HCT116 (cell line): Measurements from ENCODE around the gene VPS26B. TPM values are rescaled to one million over a fixed set of nuclear protein-coding genes. Genes with fewer than 3 reads are reported as not detected.

Source experiments
- ATAC-seq: fragments of 200-7000 bp; cut with Tn5 transposase; 2 replicates; pipeline ENCODE4 v1.9.1; 2020; ENCODE audit warnings: mild to moderate bottlenecking, moderate library complexity
- BruUV-seq: library from RNA; stranded (reverse); fragments of 400-500 nt; replicated peaks from 2 replicates; lab custom pipeline; 2021; lab: Mats Ljungman, UMichigan
- CTCF ChIA-PET: fragments of 300-600 bp; sonication (Branson Sonifier 250); formaldehyde crosslinking; loops from one replicate; lab custom pipeline; 2021; ENCODE audit warnings: antibody characterized with exemption; lab: Charles Lee
- POLR2A ChIA-PET: fragments of 300-600, 350-600 bp; sonication (Branson Sonifier 250); formaldehyde crosslinking; loops from one replicate; lab custom pipeline; 2021; ENCODE audit warnings: antibody characterized with exemption; lab: Charles Lee
- RAD21 ChIA-PET, 2 experiments: fragments of 300-600 bp; sonication (Branson Sonifier 250); formaldehyde crosslinking; loops; one replicate each; lab custom pipeline; 2023; ENCODE audit warnings: low total read pairs in 2 of 2; ENCODE audit not compliant: uncharacterized antibody in 2 of 2, unreplicated experiment in 2 of 2, low non-redundant PET in 1 of 2; lab: Charles Lee
- DNase-seq: peaks from one replicate; pipeline ENCODE4 v3.0.0-alpha.2; 2010; ENCODE audit warnings: low read depth, low spot score
- H2AFZ ChIP-seq: fragments of 200-600 bp; shearing (Covaris generic), sonication (generic); 2 replicates; pipeline ENCODE4 v1.6.1; 2017; ENCODE audit warnings: low read depth, mixed run types, mixed read lengths, antibody characterized with exemption, low read length; ENCODE audit not compliant: poor library complexity, severe bottlenecking
- H3K27ac ChIP-seq: 2 replicates; pipeline ENCODE4 v1.5.1; 2012; ENCODE audit warnings: low read depth, low read length
- H3K27me3 ChIP-seq: fragments of 200-600 bp; sonication (generic); 2 replicates; pipeline ENCODE4 v1.6.1; 2016; ENCODE audit warnings: mixed run types, low read length, mixed read lengths; ENCODE audit not compliant: insufficient read depth
- H3K36me3 ChIP-seq, 2 experiments: fragments of 200-500 bp in 1 of 2; fragments of 200-600 bp in 1 of 2; sonication (Bioruptor generic) in 1 of 2; sonication (generic) in 1 of 2; 2 replicates each; pipeline versions ENCODE4 v1.5.1 to v1.6.1; 2014 to 2016; ENCODE audit warnings: low read length in 2 of 2, inconsistent platforms in 1 of 2, mixed read lengths in 1 of 2, mixed run types in 1 of 2; ENCODE audit not compliant: insufficient read depth in 2 of 2, control insufficient read depth in 1 of 2
- H3K4me1 ChIP-seq, 2 experiments: fragments of 200-600 bp in 1 of 2; sonication (generic) in 1 of 2; 2 replicates each; pipeline versions ENCODE4 v1.5.1 to v1.6.1; 2012 to 2017; ENCODE audit warnings: low read length in 2 of 2, inconsistent platforms in 1 of 2, mild to moderate bottlenecking in 1 of 2, mixed read lengths in 1 of 2, mixed run types in 1 of 2, moderate library complexity in 1 of 2; ENCODE audit not compliant: insufficient read depth in 2 of 2, control insufficient read depth in 1 of 2
- H3K4me2 ChIP-seq: fragments of 200-600 bp; sonication (generic); 2 replicates; pipeline ENCODE4 v1.6.1; 2017; ENCODE audit warnings: mixed run types, low read length, mixed read lengths
- H3K4me3 ChIP-seq, 2 experiments: fragments of 200-600 bp in 1 of 2; sonication (generic) in 1 of 2; replicated peaks in 1 of 2; 2 replicates each; pipeline ENCODE4 v1.5.1; 2011 to 2016; ENCODE audit warnings: low read length in 2 of 2, control low read depth in 1 of 2, low read depth in 1 of 2, mild to moderate bottlenecking in 1 of 2, mixed read lengths in 1 of 2, mixed run types in 1 of 2
- H3K79me2 ChIP-seq: fragments of 200-600 bp; sonication (generic); 2 replicates; pipeline ENCODE4 v1.6.1; 2017; ENCODE audit warnings: mild to moderate bottlenecking, mixed run types, low read length, moderate library complexity, mixed read lengths; ENCODE audit not compliant: insufficient read depth
- H3K9ac ChIP-seq: fragments of 200-600 bp; sonication (generic); 2 replicates; pipeline ENCODE4 v1.6.1; 2016; ENCODE audit warnings: low read length, mixed read lengths
- H3K9me2 ChIP-seq: fragments of 200-600 bp; sonication (generic), shearing (Covaris generic); 2 replicates; pipeline ENCODE4 v1.6.1; 2017; ENCODE audit warnings: mixed run types, mild to moderate bottlenecking, moderate library complexity; ENCODE audit not compliant: insufficient read depth
- H3K9me3 ChIP-seq, 2 experiments: fragments of 200-500 bp in 1 of 2; fragments of 200-600 bp in 1 of 2; sonication (Bioruptor generic) in 1 of 2; sonication (generic) in 1 of 2; 2 replicates each; pipeline ENCODE4 v1.6.1; 2014 to 2017; ENCODE audit warnings: low read length in 2 of 2, mixed read lengths in 2 of 2, inconsistent platforms in 1 of 2, low read depth in 1 of 2, mild to moderate bottlenecking in 1 of 2, mixed run types in 1 of 2, moderate library complexity in 1 of 2; ENCODE audit not compliant: control insufficient read depth in 1 of 2, insufficient read depth in 1 of 2
- H4K20me1 ChIP-seq: fragments of 200-600 bp; sonication (generic), shearing (Covaris generic); 2 replicates; pipeline ENCODE4 v1.6.1; 2017; ENCODE audit warnings: mixed run types, mild to moderate bottlenecking, moderate library complexity; ENCODE audit not compliant: insufficient read depth
- CBX3 ChIP-seq: IDR thresholded peaks from 2 replicates; pipeline ENCODE4 v1.6.1; 2012; ENCODE audit warnings: low read depth
- CEBPB ChIP-seq: IDR thresholded peaks from 2 replicates; pipeline ENCODE4 v1.6.1; 2012; ENCODE audit warnings: low read depth
- EGR1 ChIP-seq: IDR thresholded peaks from 2 replicates; pipeline ENCODE4 v1.6.1; 2012; ENCODE audit warnings: low read depth
- ELF1 ChIP-seq: IDR thresholded peaks from 2 replicates; pipeline ENCODE4 v1.6.1; 2012; ENCODE audit warnings: low read depth, borderline replicate concordance
- EZH2 ChIP-seq: fragments of 200-600 bp; sonication (generic); IDR thresholded peaks from 2 replicates; pipeline ENCODE4 v1.6.1; 2017; ENCODE audit warnings: antibody characterized with exemption, mixed run types
- EZH2phosphoT487 ChIP-seq: fragments of 200-600 bp; IDR thresholded peaks from 2 replicates; pipeline ENCODE4 v1.6.1; 2018; ENCODE audit warnings: antibody characterized with exemption, borderline replicate concordance
- FOSL1 ChIP-seq: IDR thresholded peaks from 2 replicates; pipeline ENCODE4 v1.6.1; 2012; ENCODE audit warnings: low read depth
- JUND ChIP-seq: IDR thresholded peaks from 2 replicates; pipeline ENCODE4 v1.6.1; 2012
- MAX ChIP-seq: IDR thresholded peaks from 2 replicates; pipeline ENCODE4 v1.6.1; 2012
- POLR2A ChIP-seq: IDR thresholded peaks from 2 replicates; pipeline ENCODE4 v1.7.0; 2011; ENCODE audit warnings: borderline replicate concordance; ENCODE audit not compliant: insufficient read depth, insufficient read length; ENCODE audit errors: extremely low read depth
- POLR2AphosphoS5 ChIP-seq: IDR thresholded peaks from 2 replicates; pipeline ENCODE4 v1.6.1; 2011; ENCODE audit warnings: mild to moderate bottlenecking, low read depth, low read length, moderate library complexity
- RAD21 ChIP-seq: IDR thresholded peaks from 2 replicates; pipeline ENCODE4 v1.6.1; 2012; ENCODE audit warnings: low read depth, mild to moderate bottlenecking
- SIN3A ChIP-seq: IDR thresholded peaks from 2 replicates; pipeline ENCODE4 v1.6.1; 2012; ENCODE audit warnings: low read depth
- SP1 ChIP-seq: IDR thresholded peaks from 2 replicates; pipeline ENCODE4 v1.6.1; 2012; ENCODE audit warnings: low read depth
- SRF ChIP-seq: IDR thresholded peaks from 2 replicates; pipeline ENCODE4 v1.6.1; 2012; ENCODE audit warnings: low read depth
- TCF7L2 ChIP-seq: IDR thresholded peaks from 2 replicates; pipeline ENCODE4 v1.7.0; 2011; ENCODE audit warnings: borderline replicate concordance, inconsistent platforms; ENCODE audit not compliant: insufficient read depth, insufficient read length; ENCODE audit errors: extremely low read depth
- YY1 ChIP-seq: IDR thresholded peaks from 2 replicates; pipeline ENCODE4 v1.6.1; 2011; ENCODE audit warnings: low read length, low read depth, moderate library complexity, mild to moderate bottlenecking; ENCODE audit not compliant: insufficient replicate concordance; ENCODE audit errors: extremely low read depth
- ZBTB33 ChIP-seq: IDR thresholded peaks from 2 replicates; pipeline ENCODE4 v1.6.1; 2011; ENCODE audit warnings: mild to moderate bottlenecking, low read length, moderate library complexity; ENCODE audit not compliant: insufficient replicate concordance; ENCODE audit errors: extremely low read depth
- ZFX ChIP-seq: fragments of 450-650 bp; IDR thresholded peaks from 2 replicates; pipeline ENCODE4 v1.6.1; 2017
- intact Hi-C: fragments of 100-400 bp; cut with micrococcal nuclease; formaldehyde crosslinking; loops from 2 replicates; pipeline ENCODE4 v1.10.0; 2022
- total RNA-seq: library from RNA; stranded (reverse); gene quantifications from one replicate; pipeline ENCODE4 v1.2.1, GENCODE V29; 2021; ENCODE audit not compliant: unreplicated experiment

Gene VPS26B
- total RNA-seq, 1 experiment from 2014 or later: 26.6 TPM

- Histone ChIP-seq H3K9me2 (no peaks in the 10 kb centered on the region), H3K27ac (no peak overlapping the region)
- RAD21 ChIA-PET: no interaction called here
- DNase-seq: no peak
- TF ChIP-seq CEBPB (no peak), RAD21 (no peak), ZBTB33 (no peak), CBX3 (no peak), ELF1 (no peak), EZH2 (no peak), FOSL1 (no peak), MAX (no peak), POLR2A (no peak), JUND (no peak), EZH2phosphoT487 (no peak), POLR2AphosphoS5 (no peak), SRF (no peak), YY1 (no peak), TCF7L2 (no peak), EGR1 (no peak), SP1 (no peak), ZFX (no peak), SIN3A (no peak)
- TF ChIP-seq, all 23 proteins: peak for 0
- no peak overlapping the region for H2AFZ ChIP-seq
- H3K36me3 ChIP-seq: peaks cover 12 to 20% of the 10 kb centered on the region in 2 experiments
- H3K4me3 ChIP-seq: no peak overlapping the region
- no peak overlapping the region for H3K4me2 ChIP-seq
- no peaks in the 10 kb centered on the region for H4K20me1 ChIP-seq
- ChIA-PET CTCF (no interaction called here), POLR2A (no interaction called here)
- no peak overlapping the region for H3K9ac ChIP-seq
- no peaks in the 10 kb centered on the region for H3K4me1 ChIP-seq
- H3K27me3 ChIP-seq: no peaks in the 10 kb centered on the region
- H3K79me2 ChIP-seq: no peaks in the 10 kb centered on the region
- intact Hi-C loops: no loop called here
- no peak for ATAC-seq
- no TSS peak for BruUV-seq
- H3K9me3 ChIP-seq: no peaks in the 10 kb centered on the region
Observed at GRCh38 chr11:134240592-134240991, 16.1 kb downstream of the VPS26B start.
